Kidney epithelial cell (primary cell): ENCODE results near the gene DHX58. TPM values are rescaled to one million over a fixed set of nuclear protein-coding genes. Genes with fewer than 3 reads are reported as not detected.

Experiments
- DNase-seq: peaks from one replicate; pipeline ENCODE4 v3.0.0-alpha.2; 2010; ENCODE audit warnings: low read depth
- H3K27me3 ChIP-seq: 2 replicates; pipeline ENCODE4 v1.6.0; 2011; ENCODE audit warnings: low read length; ENCODE audit not compliant: control insufficient read depth, insufficient read depth
- H3K36me3 ChIP-seq: 2 replicates; pipeline ENCODE4 v1.5.1; 2011; ENCODE audit warnings: low read length; ENCODE audit not compliant: control insufficient read depth, insufficient read depth
- H3K4me3 ChIP-seq: 2 replicates; pipeline ENCODE4 v1.5.1; 2011; ENCODE audit warnings: low read depth, mild to moderate bottlenecking, control low read depth, low read length
- CTCF ChIP-seq: IDR thresholded peaks from 2 replicates; pipeline ENCODE4 v1.5.1; 2011; ENCODE audit warnings: mild to moderate bottlenecking, moderate library complexity, low read length, control low read depth, inconsistent platforms; ENCODE audit not compliant: insufficient read depth, poor library complexity, severe bottlenecking
- total RNA-seq: library from RNA; depleted of rRNA; stranded (reverse); fragments of >200 nt; gene quantifications from 2 replicates; pipeline ENCODE4 v1.2.3, GENCODE V29; 2015

DHX58 gene
- total RNA-seq, 1 donor from 2014 or later: 10.0 TPM

- H3K36me3 ChIP-seq: no peaks in the 10 kb centered on the region
These were observed 24.1 kb upstream of the DHX58 start for GRCh38 chr17:42136654-42137051.

GRCh38 chr17:42135664-42136653 lies 23.4 kb upstream of the DHX58 start:
- no peak for TF ChIP-seq CTCF
- no peaks in the 10 kb centered on the region for H3K27me3 ChIP-seq
- DNase-seq: no peak
- H3K36me3 ChIP-seq: no peaks in the 10 kb centered on the region
- H3K4me3 ChIP-seq: no peak overlapping the region

More at GRCh38 chr17:42136654-42137051, 24.1 kb upstream of the DHX58 start:
- Histone ChIP-seq H3K4me3 (no peak overlapping the region), H3K27me3 (no peaks in the 10 kb centered on the region)
- DNase-seq: no peak
- TF ChIP-seq CTCF: no peak

- Histone ChIP-seq H3K27me3 (no peaks in the 10 kb centered on the region), H3K4me3 (no peak overlapping the region), H3K36me3 (no peaks in the 10 kb centered on the region)
- no peak for TF ChIP-seq CTCF
- no peak for DNase-seq
These were observed 22.6 kb upstream of the DHX58 start for GRCh38 chr17:42135151-42135550.

GRCh38 chr17:42133461-42134041 lies 21.0 kb upstream of the DHX58 start:
- H3K27me3 ChIP-seq: no peaks in the 10 kb centered on the region
- DNase-seq: no peak
- no peak for TF ChIP-seq CTCF
- no peaks in the 10 kb centered on the region for H3K36me3 ChIP-seq
- H3K4me3 ChIP-seq: no peak overlapping the region

GRCh38 chr17:42132941-42133340 lies 20.4 kb upstream of the DHX58 start:
- H3K36me3 ChIP-seq: no peaks in the 10 kb centered on the region
- H3K4me3 ChIP-seq: no peak overlapping the region
- no peak for TF ChIP-seq CTCF
- DNase-seq: peak; percentile 84
- H3K27me3 ChIP-seq: no peaks in the 10 kb centered on the region
